ENCODE data around the gene NDRG3.
"Not testable (repeated sequence)": the region's sequence is repeated elsewhere in the genome, so short reads cannot be mapped to it uniquely, and the experiment has no call there.

Gene NDRG3

GRCh38 chr20:36644706-36645095, 101.2 kb downstream of the NDRG3 start:
- no peak for DNase-seq (ENCODE audit: low read depth in 1 of 2, low spot score in 1 of 2)
- in situ Hi-C loops (cut with HindIII; ENCODE audit: low pct_unique_long_range_greater_than_20kb, low sequenced_read_pairs): no loop called here
- no peak for TF ChIP-seq JUND (IDR thresholded peaks at IDR 0.05; ENCODE audit: low read depth)

GRCh38 chr20:36644032-36644705, 101.7 kb downstream of the NDRG3 start:
- in situ Hi-C loops (cut with HindIII; ENCODE audit: low pct_unique_long_range_greater_than_20kb, low sequenced_read_pairs): no loop called here
- no peak for TF ChIP-seq JUND (IDR thresholded peaks at IDR 0.05; ENCODE audit: low read depth)
- DNase-seq (ENCODE audit: low read depth in 1 of 2, low spot score in 1 of 2): no peak

- in situ Hi-C loops (cut with HindIII; ENCODE audit: low pct_unique_long_range_greater_than_20kb, low sequenced_read_pairs): no loop called here
- DNase-seq (ENCODE audit: low read depth in 1 of 2, low spot score in 1 of 2): no peak
- TF ChIP-seq JUND (IDR thresholded peaks at IDR 0.05; ENCODE audit: low read depth): no peak
Observed at GRCh38 chr20:36642136-36642535, 103.8 kb downstream of the NDRG3 start.

- in situ Hi-C loops (cut with HindIII; ENCODE audit: low pct_unique_long_range_greater_than_20kb, low sequenced_read_pairs): no loop called here
- TF ChIP-seq JUND (IDR thresholded peaks at IDR 0.05; ENCODE audit: low read depth): no peak
- no peak for DNase-seq (ENCODE audit: low read depth in 1 of 2, low spot score in 1 of 2)
Observed at GRCh38 chr20:36641506-36641843, 104.4 kb downstream of the NDRG3 start.

GRCh38 chr20:36638876-36639400, 107.0 kb downstream of the NDRG3 start:
- in situ Hi-C loops (cut with HindIII; ENCODE audit: low pct_unique_long_range_greater_than_20kb, low sequenced_read_pairs); DNase-seq (ENCODE audit: low read depth in 1 of 2, low spot score in 1 of 2): not testable (repeated sequence)

- in situ Hi-C loops (cut with HindIII; ENCODE audit: low pct_unique_long_range_greater_than_20kb, low sequenced_read_pairs): no loop called here
- no peak for DNase-seq (ENCODE audit: low read depth in 1 of 2, low spot score in 1 of 2)
- TF ChIP-seq JUND (IDR thresholded peaks at IDR 0.05; ENCODE audit: low read depth): no peak
Observed at GRCh38 chr20:36634342-36634741, 111.5 kb downstream of the NDRG3 start.

GRCh38 chr20:36633285-36633772, 112.6 kb downstream of the NDRG3 start:
- no peak for DNase-seq (ENCODE audit: low read depth in 1 of 2, low spot score in 1 of 2)
- in situ Hi-C loops (cut with HindIII; ENCODE audit: low pct_unique_long_range_greater_than_20kb, low sequenced_read_pairs): no loop called here
- no peak for TF ChIP-seq JUND (IDR thresholded peaks at IDR 0.05; ENCODE audit: low read depth)

GRCh38 chr20:36632487-36633284, 113.2 kb downstream of the NDRG3 start:
- in situ Hi-C loops (cut with HindIII; ENCODE audit: low pct_unique_long_range_greater_than_20kb, low sequenced_read_pairs): no loop called here
- DNase-seq (ENCODE audit: low read depth in 1 of 2, low spot score in 1 of 2): peak in 1 of 2 experiments; percentile 54
- no peak for TF ChIP-seq JUND (IDR thresholded peaks at IDR 0.05; ENCODE audit: low read depth)

GRCh38 chr20:36632147-36632486, 113.8 kb downstream of the NDRG3 start:
- TF ChIP-seq JUND (IDR thresholded peaks at IDR 0.05; ENCODE audit: low read depth): no peak
- in situ Hi-C loops (cut with HindIII; ENCODE audit: low pct_unique_long_range_greater_than_20kb, low sequenced_read_pairs): no loop called here
- no peak for DNase-seq (ENCODE audit: low read depth in 1 of 2, low spot score in 1 of 2)

- DNase-seq (ENCODE audit: low read depth in 1 of 2, low spot score in 1 of 2): no peak
- no peak for TF ChIP-seq JUND (IDR thresholded peaks at IDR 0.05; ENCODE audit: low read depth)
- in situ Hi-C loops (cut with HindIII; ENCODE audit: low pct_unique_long_range_greater_than_20kb, low sequenced_read_pairs): no loop called here
Observed at GRCh38 chr20:36631646-36632045, 114.2 kb downstream of the NDRG3 start.

GRCh38 chr20:36629719-36630681, 115.9 kb downstream of the NDRG3 start:
- no peak for DNase-seq (ENCODE audit: low read depth in 1 of 2, low spot score in 1 of 2)
- in situ Hi-C loops (cut with HindIII; ENCODE audit: low pct_unique_long_range_greater_than_20kb, low sequenced_read_pairs): no loop called here
- TF ChIP-seq JUND (IDR thresholded peaks at IDR 0.05; ENCODE audit: low read depth): no peak

- DNase-seq (ENCODE audit: low read depth in 1 of 2, low spot score in 1 of 2): no peak
- TF ChIP-seq JUND (IDR thresholded peaks at IDR 0.05; ENCODE audit: low read depth): no peak
- in situ Hi-C loops (cut with HindIII; ENCODE audit: low pct_unique_long_range_greater_than_20kb, low sequenced_read_pairs): no loop called here
Observed at GRCh38 chr20:36628076-36628475, 117.8 kb downstream of the NDRG3 start.
